Calu3 (cell line): Measurements from ENCODE around the gene UROD. TPM values are rescaled to one million over a fixed set of nuclear protein-coding genes. Genes with fewer than 3 reads are reported as not detected.
"Not testable (repeated sequence)": the region's sequence is repeated elsewhere in the genome, so short reads cannot be mapped to it uniquely, and the experiment has no call there.

Experiments
- BruUV-seq: library from RNA; stranded (reverse); fragments of 400-500 nt; replicated peaks from 2 replicates; lab custom pipeline; 2021; lab: Mats Ljungman, UMichigan
- CTCF ChIA-PET: fragments of 300-600 bp; sonication (Branson Sonifier 250); formaldehyde crosslinking; loops from one replicate; lab custom pipeline; 2022; ENCODE audit warnings: antibody characterized with exemption; lab: Charles Lee
- DNase-seq: peaks from one replicate; pipeline ENCODE4 v3.0.0; 2022
- H3K27ac Mint-ChIP-seq: one replicate; pipeline ENCODE4 v1.8.0; 2022; ENCODE audit warnings: mixed read lengths; ENCODE audit not compliant: unreplicated experiment
- H3K27me3 Mint-ChIP-seq: one replicate; pipeline ENCODE4 v1.8.0; 2022; ENCODE audit warnings: mixed read lengths; ENCODE audit not compliant: unreplicated experiment
- H3K36me3 Mint-ChIP-seq: one replicate; pipeline ENCODE4 v1.8.0; 2022; ENCODE audit warnings: mild to moderate bottlenecking, moderate library complexity, mixed read lengths; ENCODE audit not compliant: insufficient read depth, unreplicated experiment
- H3K4me1 Mint-ChIP-seq: one replicate; pipeline ENCODE4 v1.8.0; 2022; ENCODE audit warnings: mild to moderate bottlenecking, low read depth, mixed read lengths; ENCODE audit not compliant: unreplicated experiment
- H3K4me3 Mint-ChIP-seq: one replicate; pipeline ENCODE4 v1.8.0; 2022; ENCODE audit warnings: mild to moderate bottlenecking, low read depth, moderate library complexity, mixed read lengths; ENCODE audit not compliant: unreplicated experiment
- H3K9me3 Mint-ChIP-seq: one replicate; pipeline ENCODE4 v1.8.0; 2022; ENCODE audit warnings: low read depth, mixed read lengths; ENCODE audit not compliant: unreplicated experiment
- intact Hi-C: fragments of 100-400 bp; cut with micrococcal nuclease; formaldehyde crosslinking; loops from one replicate; pipeline ENCODE4 v1.10.0; 2022; ENCODE audit not compliant: unreplicated experiment
- total RNA-seq: library from RNA; stranded (reverse); gene quantifications from 2 replicates; pipeline ENCODE4 v1.2.3, GENCODE V29; 2022
- TF ChIP-seq, protein P1 (sequence below): fragments of 200-600 bp; IDR thresholded peaks from one replicate; pipeline ENCODE4 v1.8.0; 2022; ENCODE audit warnings: antibody characterized with exemption; ENCODE audit not compliant: unreplicated experiment

UROD gene
- total RNA-seq, 1 experiment from 2014 or later, result 50.3 TPM

DNA sequence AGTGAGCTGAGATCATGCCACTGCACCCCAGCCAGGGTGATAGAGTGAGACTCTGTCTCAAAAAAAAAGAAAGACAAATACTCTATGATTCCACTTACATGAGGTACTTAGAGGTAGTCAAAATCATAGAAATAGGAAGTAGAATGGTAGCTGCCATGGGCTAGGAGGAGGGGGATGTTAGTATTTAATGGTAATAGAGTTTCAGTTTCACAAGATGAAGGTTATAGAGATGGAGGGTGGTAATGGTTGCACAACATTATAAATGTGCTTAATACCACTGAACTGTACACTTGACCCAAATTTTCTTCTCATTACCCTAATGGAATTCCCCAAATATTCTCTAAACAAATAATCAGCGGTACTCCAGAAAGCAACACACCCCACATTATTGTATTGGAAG is 38.4 kb upstream of the UROD start:
- CTCF ChIA-PET, result no interaction called here
- Mint-ChIP-seq H3K27ac (no peak overlapping the region), H3K36me3 (peaks cover 20% of the 10 kb centered on the region), H3K4me1 (peaks cover 17% of the 10 kb centered on the region), H3K4me3 (no peak overlapping the region), H3K27me3 (no peaks in the 10 kb centered on the region), H3K9me3 (no peaks in the 10 kb centered on the region)
- TF ChIP-seq, protein P1, sequence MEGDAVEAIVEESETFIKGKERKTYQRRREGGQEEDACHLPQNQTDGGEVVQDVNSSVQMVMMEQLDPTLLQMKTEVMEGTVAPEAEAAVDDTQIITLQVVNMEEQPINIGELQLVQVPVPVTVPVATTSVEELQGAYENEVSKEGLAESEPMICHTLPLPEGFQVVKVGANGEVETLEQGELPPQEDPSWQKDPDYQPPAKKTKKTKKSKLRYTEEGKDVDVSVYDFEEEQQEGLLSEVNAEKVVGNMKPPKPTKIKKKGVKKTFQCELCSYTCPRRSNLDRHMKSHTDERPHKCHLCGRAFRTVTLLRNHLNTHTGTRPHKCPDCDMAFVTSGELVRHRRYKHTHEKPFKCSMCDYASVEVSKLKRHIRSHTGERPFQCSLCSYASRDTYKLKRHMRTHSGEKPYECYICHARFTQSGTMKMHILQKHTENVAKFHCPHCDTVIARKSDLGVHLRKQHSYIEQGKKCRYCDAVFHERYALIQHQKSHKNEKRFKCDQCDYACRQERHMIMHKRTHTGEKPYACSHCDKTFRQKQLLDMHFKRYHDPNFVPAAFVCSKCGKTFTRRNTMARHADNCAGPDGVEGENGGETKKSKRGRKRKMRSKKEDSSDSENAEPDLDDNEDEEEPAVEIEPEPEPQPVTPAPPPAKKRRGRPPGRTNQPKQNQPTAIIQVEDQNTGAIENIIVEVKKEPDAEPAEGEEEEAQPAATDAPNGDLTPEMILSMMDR, result no peak
- no peak for DNase-seq
- intact Hi-C loops, result no loop called here
- no TSS peak for BruUV-seq

DNA sequence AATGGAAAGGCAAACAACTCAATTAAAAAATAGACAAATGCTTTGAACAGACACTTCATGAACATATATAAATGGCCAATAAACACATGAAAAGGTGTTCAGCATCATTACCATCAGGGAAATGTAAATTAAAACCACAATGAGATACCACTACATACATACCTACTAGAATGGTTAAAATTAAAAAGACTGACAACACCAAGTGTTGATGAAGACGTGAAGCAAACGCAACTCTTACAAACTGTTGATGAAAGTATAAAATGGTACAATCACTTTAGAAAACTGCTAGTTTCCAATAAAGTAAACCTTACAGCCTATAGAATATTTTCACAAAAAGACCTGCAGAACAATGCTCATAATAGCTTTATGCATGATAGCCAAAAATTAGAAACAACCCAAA is 35.8 kb upstream of the UROD start:
- TF ChIP-seq, protein P1, result no peak
- Mint-ChIP-seq H3K27ac (no peak overlapping the region), H3K4me1 (no peaks in the 10 kb centered on the region), H3K36me3 (peaks cover 27% of the 10 kb centered on the region), H3K9me3 (no peaks in the 10 kb centered on the region), H3K27me3 (no peaks in the 10 kb centered on the region), H3K4me3 (no peak overlapping the region)
- CTCF ChIA-PET, result no interaction called here
- intact Hi-C loops, result no loop called here
- no peak for DNase-seq
- no TSS peak for BruUV-seq

DNA sequence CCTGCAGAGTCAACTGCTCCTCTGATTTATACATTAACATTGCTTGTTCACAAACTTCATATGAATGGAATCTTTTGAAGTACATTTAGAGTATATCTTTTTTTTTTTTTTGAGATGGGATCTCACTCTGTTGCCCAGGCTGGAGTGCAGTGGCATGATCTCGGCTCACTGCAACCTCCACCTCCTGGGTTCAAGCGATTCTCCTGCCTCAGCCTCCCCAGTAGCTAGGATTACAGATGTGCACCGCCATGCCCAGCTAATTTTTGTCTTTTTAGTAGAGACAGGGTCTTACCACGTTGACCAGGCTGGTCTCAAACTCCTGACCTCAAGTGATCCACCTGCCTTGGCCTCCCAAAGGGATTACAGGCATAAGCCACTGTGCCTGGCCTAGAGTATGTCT is 34.7 kb upstream of the UROD start:
- H3K27me3 Mint-ChIP-seq, CTCF ChIA-PET, H3K27ac Mint-ChIP-seq, H3K4me3 Mint-ChIP-seq, BruUV-seq, intact Hi-C loops, H3K9me3 Mint-ChIP-seq, DNase-seq, H3K4me1 Mint-ChIP-seq: not testable (repeated sequence)
- H3K36me3 Mint-ChIP-seq, result peaks cover 27% of the 10 kb centered on the region

DNA sequence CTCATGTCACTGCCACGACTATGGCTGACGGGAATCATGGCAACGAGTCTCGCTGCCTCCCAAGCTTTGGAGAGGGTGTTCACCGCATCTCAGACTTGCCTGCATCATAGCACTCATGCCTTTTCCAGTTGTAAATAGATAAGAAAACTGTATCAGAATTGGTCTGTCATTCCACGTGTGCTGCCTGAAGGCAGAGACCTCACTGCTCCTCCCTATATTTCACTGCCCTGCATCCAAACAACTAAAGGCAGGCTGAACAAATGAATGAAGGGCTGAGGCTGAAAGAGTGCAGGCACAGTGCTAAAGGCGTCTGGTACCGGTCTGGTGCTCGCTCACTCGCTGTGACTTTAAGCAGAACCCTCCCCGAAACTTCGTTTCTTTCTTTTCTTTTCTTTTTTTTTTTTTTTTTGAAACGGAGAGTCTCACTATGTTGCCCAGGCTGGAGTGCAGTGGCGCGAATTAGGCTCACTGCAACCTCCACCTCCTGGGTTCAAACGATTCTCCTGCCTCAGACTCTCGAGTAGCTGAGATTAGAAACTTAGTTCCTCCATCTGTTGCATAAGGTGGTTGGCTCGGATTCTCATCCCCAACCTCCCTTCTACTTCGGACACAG is 26.2 kb upstream of the UROD start:
- peak overlapping the region; percentile 63 for H3K27ac Mint-ChIP-seq

More for the DNA sequence above, 26.2 kb upstream of the UROD start:
- TSS peak; percentile 80 for BruUV-seq
- H3K27me3 Mint-ChIP-seq, result no peaks in the 10 kb centered on the region
- H3K4me1 Mint-ChIP-seq, result peaks cover 9% of the 10 kb centered on the region
- H3K9me3 Mint-ChIP-seq, result no peaks in the 10 kb centered on the region
- DNase-seq, result no peak
- H3K4me3 Mint-ChIP-seq, result peak overlapping the region; percentile 88
- intact Hi-C loops, result no loop called here
- TF ChIP-seq, protein P1, result no peak
- H3K36me3 Mint-ChIP-seq, result peaks cover 10% of the 10 kb centered on the region
- CTCF ChIA-PET, result interaction anchor here (0.6 to 1.4 kb wide), 5 partner anchors 16 to 318 kb away, joined by 3 to 5 read pairs (median 3); no protein-coding TSS in a partner anchor
